GM18868 (cell line): ENCODE measurements around the gene TENM4.

Experiments
- ATAC-seq: cut with Tn5 transposase; IDR thresholded peaks from one replicate; pipeline ENCODE4 v1.9.1; 2021; ENCODE audit warnings: mild to moderate bottlenecking, moderate library complexity; ENCODE audit not compliant: unreplicated experiment

TENM4 gene

DNA sequence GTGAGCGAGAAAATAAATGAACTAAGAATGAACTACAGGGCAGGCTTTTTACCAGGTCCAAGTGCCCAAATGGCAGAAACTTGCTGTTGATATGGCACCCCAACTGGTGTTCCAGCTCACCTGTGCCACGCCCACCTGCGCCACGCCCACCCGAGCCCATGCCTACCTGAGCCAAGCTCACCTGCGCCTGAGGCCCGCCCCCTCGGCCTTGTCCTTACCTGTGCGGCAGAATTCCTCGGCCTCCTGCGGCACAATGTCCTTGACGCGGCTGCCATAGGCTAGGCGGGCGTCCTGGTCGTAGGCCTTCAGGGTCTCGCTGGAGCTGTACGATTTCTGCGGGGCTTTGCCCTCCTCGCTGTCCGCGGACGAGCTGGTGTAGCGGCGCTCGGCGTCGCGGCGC lies 371.3 kb downstream of the TENM4 start:
- ATAC-seq: no peak

DNA sequence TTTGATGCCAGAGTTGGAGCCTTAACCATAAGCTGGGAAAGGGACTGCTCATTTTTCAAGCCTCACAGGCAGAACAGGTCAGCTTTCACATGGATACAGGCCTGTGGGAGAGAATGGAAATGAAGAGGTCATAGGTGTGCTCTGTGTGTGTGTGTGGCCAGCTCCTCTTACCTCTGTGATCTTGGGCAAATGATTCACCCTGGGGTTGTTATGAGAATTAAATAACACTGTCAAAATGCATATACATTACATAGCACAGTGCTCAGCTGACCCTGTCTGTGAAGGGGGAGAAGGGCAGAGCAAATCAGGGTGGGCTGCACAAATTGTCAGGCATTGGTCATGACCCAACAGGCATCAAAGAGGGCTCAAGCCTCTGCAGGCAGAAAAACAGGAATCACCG lies 372.5 kb downstream of the TENM4 start:
- ATAC-seq: no peak

DNA sequence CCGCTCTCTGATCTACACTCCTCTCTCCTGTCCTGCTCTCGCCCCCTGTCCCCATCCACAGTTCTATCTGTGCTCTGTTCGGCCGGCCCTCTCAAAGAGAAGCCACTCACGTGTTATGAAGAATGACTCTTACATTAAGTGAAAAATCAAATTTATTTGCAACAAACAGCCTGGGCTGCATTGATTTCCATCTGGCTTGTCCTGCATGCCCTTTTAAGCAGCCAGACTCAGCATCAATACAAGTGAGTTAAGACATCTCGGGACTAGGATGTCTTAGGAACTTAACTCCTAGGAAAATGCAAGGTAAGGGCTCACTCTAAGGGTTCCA lies 373.5 kb downstream of the TENM4 start:
- ATAC-seq: no peak

DNA sequence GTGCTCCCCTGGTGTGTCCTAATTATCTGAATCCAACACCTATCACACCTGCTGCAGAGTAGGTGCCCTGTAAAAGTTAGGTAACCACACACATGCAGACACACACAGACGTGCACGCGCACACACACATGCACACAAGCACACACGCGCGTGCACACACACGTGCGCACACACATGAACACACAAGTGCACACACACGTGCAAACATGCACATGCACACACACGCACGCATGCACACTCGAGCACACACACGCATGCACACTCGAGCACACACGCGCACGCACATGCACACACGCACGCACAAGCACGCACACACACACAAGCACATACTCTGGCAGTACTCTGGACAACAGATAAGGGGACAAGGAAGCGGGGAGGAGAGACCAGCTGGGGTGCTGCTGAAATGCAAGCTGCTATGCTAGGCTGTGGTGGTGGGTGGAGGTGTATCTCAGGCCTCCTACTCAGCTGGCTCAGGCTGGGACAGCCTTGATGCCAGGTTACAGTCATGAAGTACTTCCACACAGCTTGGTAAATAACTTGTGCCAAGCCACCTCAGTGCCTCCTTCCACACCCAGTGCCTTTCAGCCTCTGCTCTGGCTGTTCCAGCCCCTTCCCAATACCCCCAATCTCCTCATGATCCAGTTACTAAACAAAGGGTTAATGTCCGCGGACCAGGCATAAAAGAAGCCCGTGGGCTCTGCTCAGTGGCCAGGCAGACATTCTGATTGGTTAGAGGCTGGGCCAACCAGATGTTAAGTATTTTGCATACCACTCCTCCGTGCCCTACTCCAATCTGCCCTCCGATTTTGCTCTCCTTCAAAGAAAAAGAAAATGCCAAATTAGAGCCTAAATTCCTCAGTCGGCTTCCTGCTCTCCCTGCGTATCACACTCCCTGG lies 374.1 kb downstream of the TENM4 start:
- no peak for ATAC-seq

DNA sequence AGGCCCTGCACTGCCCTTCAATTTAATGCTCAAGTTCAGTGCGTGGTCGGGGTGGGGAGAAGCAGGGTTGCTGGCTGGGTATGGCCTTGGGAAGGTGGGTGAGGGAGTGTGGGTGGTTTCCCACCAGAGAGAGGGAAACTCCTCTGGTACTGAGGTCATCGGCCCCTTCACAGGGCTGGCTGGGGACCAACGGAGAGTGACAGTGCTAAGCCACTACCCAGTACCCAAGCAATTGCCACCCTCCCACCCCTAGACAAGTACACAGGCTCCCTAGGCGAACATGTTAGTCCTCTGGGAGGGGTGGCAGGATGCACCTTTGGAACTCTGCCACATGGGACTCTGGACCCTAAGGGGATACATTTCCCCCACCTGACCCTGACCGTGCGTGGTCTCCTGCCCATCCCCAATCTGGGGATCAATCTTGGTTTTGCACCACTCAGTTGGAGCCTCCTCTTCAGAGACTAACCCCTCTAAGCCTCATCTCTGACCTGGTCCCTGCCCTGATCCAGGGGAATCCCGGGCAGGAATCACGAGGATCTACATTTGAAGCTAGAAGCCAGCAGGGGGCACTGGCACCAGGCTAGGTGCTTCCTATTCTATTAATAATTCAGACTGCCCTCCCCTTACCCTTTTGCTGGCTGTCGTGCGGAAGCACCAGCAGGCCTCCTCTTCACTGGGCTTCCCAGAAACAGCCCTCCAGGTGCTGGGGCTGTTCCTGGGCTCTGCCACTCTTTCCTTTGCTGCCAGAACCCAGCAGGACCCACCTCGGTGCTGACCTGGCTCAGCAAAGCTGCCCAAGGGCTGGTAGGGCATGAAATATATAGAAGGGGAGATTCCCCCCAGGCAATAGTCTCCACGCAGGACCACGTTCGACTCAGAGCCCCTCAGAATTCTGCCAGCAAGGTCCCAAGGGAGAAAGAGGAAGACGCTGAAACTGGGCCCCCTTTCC lies 377.7 kb downstream of the TENM4 start:
- ATAC-seq: peak; percentile 52

DNA sequence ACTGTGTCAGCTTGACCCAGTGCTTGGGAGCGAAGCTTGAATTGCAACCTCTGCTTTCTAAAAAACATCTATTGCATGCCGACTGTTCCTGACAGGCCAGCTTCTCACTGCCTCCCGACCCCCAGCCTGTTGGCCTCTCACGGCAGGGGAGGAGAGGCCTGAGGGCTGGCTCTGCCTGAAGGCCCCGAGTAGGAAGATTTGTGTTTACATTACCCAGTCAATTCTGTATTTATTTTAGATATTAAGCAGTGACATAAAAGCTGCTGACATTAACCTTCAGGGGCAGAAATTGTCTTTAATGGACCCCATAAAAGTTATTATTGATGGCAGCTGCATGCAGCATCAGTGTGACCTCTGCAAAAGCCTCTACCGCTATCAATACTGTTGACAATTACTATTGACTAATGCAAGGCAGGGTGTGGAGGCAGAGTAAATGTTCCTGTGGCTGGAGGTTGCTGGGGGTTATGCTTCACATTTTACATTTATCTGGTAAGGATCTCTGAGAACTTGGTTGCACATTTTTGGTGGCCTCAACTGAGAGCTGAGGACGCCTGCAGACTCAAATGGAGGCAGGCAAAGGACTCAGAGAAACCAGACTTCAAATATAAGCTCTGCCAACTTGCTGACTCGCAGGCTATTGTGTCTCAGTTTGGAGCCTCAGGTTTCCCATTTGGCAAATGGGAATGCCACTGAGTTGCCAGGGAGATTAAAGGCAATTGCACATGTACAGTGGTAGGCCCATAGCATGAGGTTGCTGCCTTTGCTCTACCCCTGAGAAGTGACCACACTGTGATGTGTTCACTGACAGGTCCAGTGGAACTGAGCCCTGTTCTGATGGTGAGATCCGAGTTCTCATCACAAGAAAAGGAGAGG lies 380.5 kb downstream of the TENM4 start:
- ATAC-seq: no peak

DNA sequence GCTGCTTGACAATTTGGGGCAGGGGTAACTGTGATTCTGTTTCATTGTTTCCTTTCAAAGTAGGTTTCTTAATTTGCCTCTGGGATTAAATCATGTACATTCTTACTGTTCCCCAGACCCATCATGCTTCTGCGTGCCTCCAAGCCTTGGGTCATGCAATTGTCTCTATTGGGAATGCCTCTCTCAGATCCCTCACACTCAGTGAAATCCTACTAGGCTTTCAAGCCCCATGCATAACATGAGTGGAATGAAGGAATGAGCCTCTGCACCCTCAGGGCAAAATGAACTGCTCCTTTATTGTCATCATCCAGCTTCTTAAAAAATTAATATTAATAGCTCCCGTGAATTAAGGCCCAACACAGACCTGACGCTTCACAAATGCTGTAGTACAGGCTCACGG lies 381.7 kb downstream of the TENM4 start:
- ATAC-seq: no peak

DNA sequence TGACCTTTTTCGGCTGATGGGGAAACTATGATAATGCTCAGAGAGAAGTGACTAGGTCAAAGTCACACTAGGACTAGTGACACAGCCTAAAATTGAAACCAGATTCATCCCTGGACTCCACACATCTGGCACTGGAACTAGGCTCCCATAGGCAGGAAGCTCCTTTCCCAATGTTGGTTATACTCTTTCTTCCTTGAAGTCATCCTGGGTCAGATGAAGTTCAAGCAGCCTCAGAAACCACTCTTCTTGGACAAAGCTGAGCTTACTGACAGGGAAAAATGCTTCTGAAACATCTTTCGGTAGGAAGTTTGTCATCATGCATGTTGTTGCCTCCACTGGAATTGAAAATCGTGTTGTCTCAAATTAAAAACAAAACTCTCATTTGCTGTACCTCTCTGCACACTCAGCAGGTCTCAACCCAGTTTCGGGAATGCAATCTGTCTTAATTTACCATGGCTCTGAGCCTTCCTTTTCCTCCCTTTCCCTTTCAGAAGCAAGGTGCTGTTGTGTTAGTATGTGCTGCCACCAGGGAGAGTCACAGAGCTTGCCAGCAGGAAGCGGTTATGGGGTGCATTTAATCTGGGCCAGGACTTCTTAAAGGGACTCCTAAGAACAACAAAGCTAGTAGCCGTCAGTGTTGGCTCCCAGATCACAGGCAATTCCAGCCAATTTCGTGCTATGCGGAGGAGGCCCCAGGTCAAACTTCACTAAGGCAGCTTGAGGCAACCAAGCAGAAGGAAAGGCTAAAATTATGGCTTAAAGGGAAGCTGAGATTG lies 384.8 kb downstream of the TENM4 start:
- ATAC-seq: no peak

DNA sequence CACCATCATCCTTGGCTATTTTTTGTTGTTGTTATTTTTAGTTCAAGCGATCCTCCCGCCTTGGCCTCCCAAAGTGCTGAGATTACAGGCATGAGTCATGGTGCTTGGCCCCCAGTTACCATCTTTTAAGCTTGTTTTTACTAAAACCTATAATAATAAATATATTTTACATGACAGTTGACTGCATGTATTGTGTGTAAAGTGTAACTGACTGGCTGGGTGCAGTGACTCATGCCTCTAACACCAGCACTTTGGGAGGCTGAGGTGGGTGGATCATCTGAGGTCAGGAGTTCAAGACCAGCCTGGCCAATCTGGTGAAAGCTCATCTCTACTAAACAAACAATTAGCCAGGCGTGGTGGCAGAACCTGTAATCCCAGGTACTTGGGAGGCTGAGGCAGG lies 386.2 kb downstream of the TENM4 start:
- no peak for ATAC-seq

DNA sequence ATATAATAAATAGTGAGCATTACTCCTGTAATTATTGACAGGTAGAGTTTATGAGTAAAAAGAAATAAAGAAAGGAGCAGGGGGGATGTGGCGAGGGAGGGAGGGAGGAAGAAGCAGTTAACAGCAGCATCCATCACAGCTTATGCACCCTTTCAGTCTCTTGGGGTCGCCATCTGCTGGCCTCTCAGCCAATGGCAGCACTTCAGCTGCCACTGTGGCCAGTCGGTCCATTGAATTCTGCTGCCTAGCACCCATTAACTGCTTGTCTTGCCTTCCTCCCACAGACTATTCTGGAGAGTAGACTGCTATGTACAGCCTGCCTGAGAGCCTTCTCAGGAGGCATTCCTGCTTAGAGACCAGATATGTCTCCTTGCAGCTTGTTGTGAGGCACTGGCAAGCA lies 388.3 kb downstream of the TENM4 start:
- ATAC-seq: no peak

DNA sequence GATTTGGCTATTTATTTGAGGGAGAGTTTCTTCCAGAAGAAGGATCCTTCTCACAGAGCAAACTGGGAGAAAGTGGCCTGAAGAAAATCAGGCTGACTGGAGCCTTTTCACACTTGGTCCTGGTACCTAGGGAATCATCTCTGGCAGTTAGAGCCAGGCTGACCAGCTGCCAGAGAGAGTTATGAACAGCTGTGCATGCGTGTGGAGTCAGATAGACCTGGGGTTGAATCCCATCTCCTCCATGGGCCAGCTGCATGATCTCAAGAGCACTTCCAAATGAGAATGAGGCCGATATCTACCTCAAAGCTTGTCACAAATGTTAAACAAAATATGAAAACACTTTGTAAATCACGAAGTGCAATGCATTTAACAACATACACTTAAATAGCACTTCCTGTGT lies 390.0 kb downstream of the TENM4 start:
- no peak for ATAC-seq

DNA sequence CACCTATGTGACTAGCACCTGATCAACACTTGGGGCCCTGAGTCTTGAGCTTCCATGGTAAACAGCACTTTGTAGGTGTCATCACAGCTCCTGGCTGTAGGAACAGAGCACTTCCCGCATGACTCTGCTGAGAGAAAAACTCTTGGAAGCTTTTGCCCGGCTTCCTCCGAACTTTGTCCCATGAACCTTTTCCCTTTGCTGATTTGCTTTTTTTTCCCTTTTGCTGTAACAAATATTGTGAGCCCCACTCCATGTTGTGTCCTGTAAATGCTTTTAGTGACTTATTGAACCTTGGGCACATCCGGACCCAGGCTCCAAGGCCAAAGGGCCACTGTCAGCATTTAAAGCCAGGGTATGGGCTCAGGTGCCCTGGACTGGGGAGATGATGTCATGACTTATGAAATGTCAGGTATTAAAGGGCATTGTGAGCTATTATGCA lies 391.1 kb downstream of the TENM4 start:
- ATAC-seq: no peak

DNA sequence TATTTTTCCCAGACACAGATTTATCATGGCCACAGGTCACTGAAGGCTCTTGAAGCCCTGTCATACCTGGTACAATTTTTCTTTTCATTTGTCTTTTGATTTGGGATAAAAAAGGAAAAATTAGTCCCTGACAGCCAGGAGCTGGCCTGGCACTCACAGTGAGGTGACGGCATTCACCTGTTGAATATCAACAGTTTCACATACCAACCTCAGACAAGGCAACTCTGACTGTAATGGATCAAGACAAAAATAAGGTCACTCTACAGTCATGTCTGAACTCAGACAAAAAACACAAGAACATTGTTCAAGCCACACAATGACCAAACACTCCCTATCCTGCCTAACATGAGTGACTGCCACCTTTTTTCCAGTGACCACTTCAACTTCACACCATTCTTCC lies 392.9 kb downstream of the TENM4 start:
- no peak for ATAC-seq

DNA sequence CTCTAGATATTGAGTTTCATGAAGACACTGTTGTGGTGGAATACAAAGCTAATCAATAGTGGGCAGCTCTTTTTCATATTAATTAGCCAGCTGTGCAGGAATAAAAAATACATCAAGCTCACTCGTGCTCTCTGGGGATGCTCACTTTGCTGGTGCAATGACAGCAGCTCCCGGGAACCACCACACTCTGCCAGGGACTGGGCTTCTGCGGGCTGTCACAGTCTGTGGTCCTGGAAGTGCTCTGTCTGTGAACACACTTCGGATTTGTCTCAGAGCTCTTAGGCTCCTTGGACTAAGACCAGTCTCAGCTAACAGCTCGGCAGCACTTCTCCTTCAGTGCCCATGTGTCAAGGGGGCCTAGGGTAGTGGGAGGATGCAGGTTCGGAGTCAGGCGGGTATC lies 393.5 kb downstream of the TENM4 start:
- ATAC-seq: no peak

DNA sequence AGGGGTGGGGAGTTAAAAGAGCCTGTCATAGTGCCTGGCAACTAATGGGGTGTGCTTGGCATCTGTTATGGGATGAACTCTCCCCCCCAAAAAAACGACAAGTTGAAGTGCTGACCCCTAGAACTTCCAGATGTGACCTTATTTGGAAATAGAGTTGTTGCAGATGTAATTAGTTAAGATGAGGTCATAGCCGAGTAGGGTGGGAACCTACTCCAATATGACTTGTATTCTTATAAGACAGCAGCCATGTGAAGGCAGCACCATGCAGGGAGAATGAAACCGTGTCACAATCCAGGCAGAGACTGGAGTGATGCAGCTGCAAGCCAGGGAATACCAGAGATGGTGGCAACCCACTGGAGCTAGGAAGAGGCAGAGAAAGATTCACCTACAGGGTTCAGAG lies 394.5 kb downstream of the TENM4 start:
- ATAC-seq: no peak

DNA sequence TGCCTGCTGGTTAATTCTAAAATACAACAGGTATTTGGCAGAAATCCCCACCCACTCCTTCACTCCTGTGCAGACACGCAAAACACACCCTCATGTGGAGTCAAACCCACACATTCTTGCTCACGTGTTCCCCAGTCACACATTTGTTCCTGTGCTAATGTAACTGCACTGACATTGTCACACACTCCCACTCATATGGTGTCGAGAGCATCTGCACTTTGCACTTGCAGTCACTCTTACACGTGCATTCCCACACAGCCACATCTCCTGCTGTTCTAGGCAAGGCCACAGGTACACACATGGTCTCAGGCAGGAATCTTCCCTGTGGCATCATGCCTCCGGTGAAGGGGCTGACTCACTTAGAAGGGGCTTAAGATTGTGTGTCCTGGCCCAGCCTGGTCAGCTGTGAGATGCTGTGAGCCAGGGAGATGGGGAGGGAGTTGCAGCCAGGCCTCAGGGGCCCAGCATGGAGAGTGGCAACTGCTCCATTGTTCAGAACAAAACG lies 395.0 kb downstream of the TENM4 start:
- ATAC-seq: no peak

DNA sequence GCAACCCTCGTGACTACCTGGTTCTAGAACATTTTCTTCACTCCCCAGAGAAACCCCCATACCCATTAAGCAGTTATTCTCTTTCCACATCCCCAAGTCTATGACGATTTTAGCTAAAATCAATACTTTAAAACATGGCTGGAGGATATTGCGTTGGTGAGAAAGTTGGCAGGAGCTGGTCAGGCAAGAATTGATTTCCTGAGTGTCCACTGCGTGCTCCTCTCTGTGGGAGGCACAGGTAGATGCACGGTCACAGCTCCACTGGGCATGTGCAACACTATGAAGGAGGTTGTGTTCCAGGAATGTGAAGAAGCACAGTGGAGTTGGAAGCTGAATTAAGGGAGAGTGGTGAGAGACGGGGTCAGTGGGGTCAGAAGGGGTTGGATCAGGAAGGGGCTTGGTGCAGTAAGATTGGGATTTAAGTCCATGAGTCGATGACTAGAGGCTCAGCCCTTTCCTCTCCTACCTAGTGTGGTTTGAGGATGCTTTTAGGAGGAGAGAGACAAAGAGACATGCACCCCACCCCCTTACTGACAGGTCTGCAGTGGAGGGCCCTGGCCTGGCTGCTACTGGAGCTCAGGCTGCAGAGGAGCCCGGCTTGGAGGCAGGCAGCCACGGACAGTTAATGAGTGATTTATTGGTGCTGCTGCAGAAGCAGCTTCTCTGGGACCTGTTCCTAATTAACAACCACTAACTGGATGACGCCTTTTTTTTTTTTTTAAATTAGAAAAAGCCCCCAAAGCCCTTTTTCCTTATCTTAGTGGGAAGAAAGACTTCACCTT lies 395.6 kb downstream of the TENM4 start:
- ATAC-seq: no peak

DNA sequence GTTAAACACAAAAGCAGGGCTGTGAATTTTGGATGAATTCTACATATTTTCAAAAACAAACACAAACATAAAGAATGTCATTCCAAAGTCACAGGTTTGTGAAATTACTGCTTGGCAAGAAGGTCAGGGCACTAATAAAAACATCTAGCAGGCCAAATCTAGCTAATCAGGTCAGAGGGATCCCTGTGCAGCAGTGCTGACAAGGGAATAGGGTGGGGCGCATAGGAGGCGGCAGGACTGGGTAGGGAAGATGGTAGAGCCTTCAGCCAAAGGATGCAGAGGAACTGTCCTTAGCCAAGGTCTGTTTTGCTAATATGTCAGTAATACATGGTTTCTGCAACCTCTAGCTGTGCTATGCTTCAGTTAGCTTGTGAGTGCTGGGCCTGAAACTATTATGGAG lies 396.6 kb downstream of the TENM4 start:
- no peak for ATAC-seq

DNA sequence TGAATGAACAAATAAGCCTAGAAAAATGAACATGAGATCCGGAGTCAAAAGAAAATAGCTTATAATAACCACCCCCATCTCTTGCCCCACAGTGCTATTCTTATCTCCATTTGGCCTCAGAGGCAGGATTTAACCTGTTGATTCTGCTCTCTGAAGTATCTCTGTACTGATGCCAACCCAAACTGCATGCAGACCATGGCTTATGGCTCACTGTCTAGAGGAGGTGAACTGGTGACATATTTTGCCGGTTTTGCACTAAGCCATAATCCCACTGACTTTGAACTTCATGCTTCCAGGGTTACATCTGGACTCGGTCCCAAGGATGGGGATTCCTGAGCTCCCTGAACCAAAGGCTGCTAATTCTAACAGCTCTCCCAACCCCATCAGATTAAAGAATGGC lies 397.1 kb downstream of the TENM4 start:
- no peak for ATAC-seq
